GM12878 (cell line): ENCODE data around the gene TRAPPC3. TPM values are rescaled to one million over a fixed set of nuclear protein-coding genes. Genes with fewer than 3 reads are reported as not detected.
A peak's percentile ranks its signal among the peaks of the same experiment; 100 is the strongest.

Experiments
- ATAC-seq: fragments of 200-7000 bp; cut with Tn5 transposase; 3 replicates; pipeline ENCODE4 v1.9.1; 2020; ENCODE audit warnings: mild to moderate bottlenecking, moderate library complexity
- BruUV-seq: library from RNA; stranded (reverse); fragments of 400-500 nt; replicated peaks from 2 replicates; lab custom pipeline; 2021; lab: Mats Ljungman, UMichigan
- CTCF ChIA-PET: fragments of 300-600 bp; sonication (Branson Sonifier 250); formaldehyde crosslinking; extraction: SDS; loops from one replicate; lab custom pipeline; 2021; ENCODE audit warnings: inconsistent platforms; lab: Yijun Ruan, JAX
- POLR2A ChIA-PET: fragments of 350-600 bp; formaldehyde crosslinking; extraction: SDS; loops from one replicate; lab custom pipeline; 2021; ENCODE audit warnings: inconsistent platforms; lab: Charles Lee
- RAD21 ChIA-PET: fragments of 300-600 bp; sonication (Branson Sonifier 250); formaldehyde crosslinking; loops from one replicate; lab custom pipeline; 2023; ENCODE audit warnings: antibody characterized with exemption; ENCODE audit not compliant: unreplicated experiment; lab: Charles Lee
- SMC1A ChIA-PET: fragments of 300-600 bp; sonication (Branson Sonifier 250); formaldehyde crosslinking; loops from one replicate; lab custom pipeline; 2023; ENCODE audit not compliant: unreplicated experiment, uncharacterized antibody; lab: Charles Lee
- DNase-seq: peaks from one replicate; pipeline ENCODE4 v3.0.0-alpha.2; 2011; ENCODE audit warnings: low read depth, low spot score
- FAIRE-seq: peaks from 3 replicates; lab custom pipeline; 2011; peaks lifted over from hg19 to GRCh38; lab: Jason Lieb, UNC
- H2AFZ ChIP-seq: 2 replicates; pipeline ENCODE4 v1.6.0; 2011; ENCODE audit warnings: low read depth, low read length, control low read depth; ENCODE audit not compliant: control insufficient read depth
- H3K27ac ChIP-seq: 2 replicates; pipeline ENCODE4 v1.5.1; 2011; ENCODE audit warnings: control low read depth; ENCODE audit not compliant: control insufficient read depth, insufficient read depth
- H3K27me3 ChIP-seq, 2 experiments: replicated peaks in 1 of 2; 2 replicates each; pipeline versions ENCODE4 v1.6.0 to v1.6.1; 2011; ENCODE audit warnings: low read length in 1 of 2; ENCODE audit not compliant: control insufficient read depth in 2 of 2, insufficient read depth in 2 of 2
- H3K36me3 ChIP-seq, 2 experiments: 2 replicates each; pipeline ENCODE4 v1.5.1; 2011; ENCODE audit warnings: low read length in 1 of 2; ENCODE audit not compliant: control insufficient read depth in 2 of 2, insufficient read depth in 2 of 2
- H3K4me1 ChIP-seq: 2 replicates; pipeline ENCODE4 v1.6.1; 2011; ENCODE audit warnings: mild to moderate bottlenecking, low read length, moderate library complexity, mixed read lengths; ENCODE audit not compliant: control insufficient read depth, insufficient read depth
- H3K4me2 ChIP-seq: 2 replicates; pipeline ENCODE4 v1.6.0; 2011; ENCODE audit warnings: control low read depth; ENCODE audit not compliant: control insufficient read depth, insufficient read depth
- H3K4me3 ChIP-seq: fragments of 200-600 bp; sonication (generic); 2 replicates; pipeline ENCODE4 v1.5.1; 2016
- H3K79me2 ChIP-seq: 2 replicates; pipeline ENCODE4 v1.6.0; 2011; ENCODE audit warnings: low read length; ENCODE audit not compliant: control insufficient read depth, insufficient read depth
- H3K9ac ChIP-seq: 2 replicates; pipeline ENCODE4 v1.8.0; 2011; ENCODE audit warnings: low read length, control low read depth, mixed read lengths; ENCODE audit not compliant: control insufficient read depth, insufficient read depth
- H3K9me3 ChIP-seq: replicated peaks from 3 replicates; pipeline ENCODE4 v1.5.1; 2011; ENCODE audit warnings: mild to moderate bottlenecking, low read length; ENCODE audit not compliant: control insufficient read depth, insufficient read depth
- H4K20me1 ChIP-seq: 2 replicates; pipeline ENCODE4 v1.6.0; 2011; ENCODE audit not compliant: control insufficient read depth, insufficient read depth
- BMI1 ChIP-seq: fragments of 450-650 bp; IDR thresholded peaks from 2 replicates; pipeline ENCODE4 v1.6.1; 2016; ENCODE audit warnings: mild to moderate bottlenecking, moderate library complexity, borderline replicate concordance
- CREM ChIP-seq: IDR thresholded peaks from 2 replicates; pipeline ENCODE4 v1.6.1; 2014; ENCODE audit warnings: antibody characterized with exemption, low read depth
- EZH2 ChIP-seq: IDR thresholded peaks from 2 replicates; pipeline ENCODE4 v1.6.1; 2012; ENCODE audit warnings: low read depth, mild to moderate bottlenecking, control low read depth, inconsistent platforms, low read length, borderline replicate concordance; ENCODE audit not compliant: control insufficient read depth
- LARP7 ChIP-seq: fragments of 450-650 bp; IDR thresholded peaks from 2 replicates; pipeline ENCODE4 v1.6.1; 2017; ENCODE audit warnings: mild to moderate bottlenecking
- MYB ChIP-seq: fragments of 150-350 bp; IDR thresholded peaks from 2 replicates; pipeline ENCODE4 v1.6.1; 2014; ENCODE audit warnings: mild to moderate bottlenecking, low read depth, low read length, borderline replicate concordance
- POLR2AphosphoS2 ChIP-seq: IDR thresholded peaks from 2 replicates; pipeline ENCODE4 v1.6.1; 2011; ENCODE audit warnings: low read depth, mild to moderate bottlenecking, low read length, improper control_type of control experiment, moderate library complexity
- RB1 ChIP-seq: fragments of 450-650 bp; formaldehyde crosslinking; IDR thresholded peaks from 2 replicates; pipeline ENCODE4 v1.6.1; 2017; ENCODE audit warnings: mild to moderate bottlenecking, borderline replicate concordance
- SMAD1 ChIP-seq: fragments of 450-650 bp; IDR thresholded peaks from 2 replicates; pipeline ENCODE4 v1.6.1; 2018; ENCODE audit warnings: mild to moderate bottlenecking, low read depth; ENCODE audit not compliant: partially characterized antibody
- SMC3 ChIP-seq: IDR thresholded peaks from 2 replicates; pipeline ENCODE4 v1.6.1; 2011; ENCODE audit warnings: low read length, improper control_type of control experiment, borderline replicate concordance
- SREBF1 ChIP-seq: IDR thresholded peaks from 2 replicates; pipeline ENCODE4 v1.6.1; 2012; ENCODE audit warnings: mild to moderate bottlenecking, low read length
- WRNIP1 ChIP-seq: IDR thresholded peaks from 2 replicates; pipeline ENCODE4 v1.6.1; 2011; ENCODE audit warnings: low read depth, low read length, improper control_type of control experiment, borderline replicate concordance
- WGBS: methylation state at CpG from one replicate; pipeline ENCODE4 v1.1.6; 2016; ENCODE audit warnings: low lambda C conversion rate; ENCODE audit not compliant: insufficient replicate concordance, insufficient coverage; ENCODE audit errors: missing lambda C conversion rate; 5-methylcytosine and 5-hydroxymethylcytosine counted together
- in situ Hi-C: fragments of 300-500 bp; cut with MboI; formaldehyde crosslinking; loops from 9 replicates; pipeline ENCODE4 v1.14.3; 2018; ENCODE audit warnings: mixed read lengths
- intact Hi-C: fragments of 100-400 bp; cut with micrococcal nuclease; formaldehyde crosslinking; loops from one replicate; pipeline ENCODE4 v1.14.2; 2022; ENCODE audit not compliant: unreplicated experiment
- polyA plus RNA-seq, 11 experiments: library from polyadenylated mRNA; depleted of rRNA in 4 of 11; unstranded in 6 of 11; stranded (reverse) in 5 of 11; fragments of >200 nt; fragmentation: Nextera tagmentation in 4 of 11; fragmentation: Illumina TruSeq in 1 of 11; extraction: Ambion mirVana in 4 of 11; extraction: Trizol in 1 of 11; gene quantifications; 1 replicate in 1 of 11; 2 replicates in 10 of 11; pipeline versions ENCODE4 v1.2.1 to v1.2.3, GENCODE V29; 2011 to 2016; ENCODE audit warnings: inconsistent platforms in 2 of 11, missing spikeins in 2 of 11, low read depth in 1 of 11
- total RNA-seq, 4 experiments: library from RNA; depleted of rRNA in 3 of 4; stranded (reverse); fragments of >200 nt in 3 of 4; fragmentation: Illumina TruSeq in 1 of 4; extraction: Trizol in 1 of 4; gene quantifications; 2 replicates each; pipeline versions ENCODE4 v1.2.1 to v1.2.3, GENCODE V29; 2013 to 2021
- TF ChIP-seq, protein P1 (sequence below): IDR thresholded peaks from 2 replicates; pipeline ENCODE4 v1.6.1; 2012; ENCODE audit warnings: mild to moderate bottlenecking, low read depth, low read length
- TF ChIP-seq, protein P2 (sequence below): IDR thresholded peaks from 2 replicates; pipeline ENCODE4 v1.6.1; 2012; ENCODE audit warnings: low read depth, low read length, improper control_type of control experiment

The TRAPPC3 gene
- total and polyA plus RNA-seq, 10 of the 15 experiments (the other 5 are each of a cell fraction or from before 2014, with no cell fraction given), result 14.7 to 122 (median 70.5) TPM

DNA sequence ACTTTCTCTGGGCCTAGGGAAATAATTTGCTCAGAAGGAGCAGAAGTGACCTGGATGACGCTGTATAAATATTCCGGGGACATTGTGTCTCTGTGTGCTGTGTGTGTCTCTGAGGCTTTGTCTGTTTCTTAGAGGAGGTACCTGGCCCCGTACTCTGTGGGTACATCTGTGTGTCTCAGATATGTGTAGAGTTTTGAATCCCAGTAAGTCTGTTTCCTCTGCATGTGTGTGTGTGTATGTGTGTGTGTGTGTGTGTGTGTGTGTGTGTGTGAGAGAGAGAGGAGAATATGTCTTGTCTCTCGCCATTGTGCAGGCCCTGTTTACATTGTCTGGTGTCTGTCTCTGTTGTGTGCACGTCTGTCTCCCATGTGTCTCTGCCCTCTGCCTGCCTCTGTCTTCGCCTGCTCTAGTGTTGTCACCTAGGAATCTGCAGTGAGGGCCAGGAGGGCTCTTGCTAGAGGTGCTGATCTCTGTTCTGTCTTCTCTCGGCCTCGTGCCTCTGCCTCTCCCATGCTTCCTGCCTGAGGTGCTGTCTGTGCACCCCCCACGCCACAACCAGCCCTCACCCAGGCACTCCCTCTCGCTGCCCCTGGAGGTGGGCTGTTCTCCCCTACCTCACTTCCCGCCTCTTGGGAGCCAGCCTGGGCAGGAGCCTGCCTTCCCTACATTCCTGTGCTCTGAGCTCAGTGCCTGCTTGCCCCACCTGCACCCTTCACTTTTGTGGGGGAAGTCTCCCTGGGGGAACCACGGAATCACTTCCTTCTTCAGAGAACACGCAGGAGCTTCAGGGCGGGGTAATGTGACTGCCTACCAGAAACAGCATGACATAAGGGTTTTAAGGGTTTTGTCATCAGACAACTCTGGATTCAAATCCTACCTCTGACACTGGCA lies 12.6 kb upstream of the TRAPPC3 start (continued):
- TF ChIP-seq SMC3, result no peak
- TF ChIP-seq, protein P1, sequence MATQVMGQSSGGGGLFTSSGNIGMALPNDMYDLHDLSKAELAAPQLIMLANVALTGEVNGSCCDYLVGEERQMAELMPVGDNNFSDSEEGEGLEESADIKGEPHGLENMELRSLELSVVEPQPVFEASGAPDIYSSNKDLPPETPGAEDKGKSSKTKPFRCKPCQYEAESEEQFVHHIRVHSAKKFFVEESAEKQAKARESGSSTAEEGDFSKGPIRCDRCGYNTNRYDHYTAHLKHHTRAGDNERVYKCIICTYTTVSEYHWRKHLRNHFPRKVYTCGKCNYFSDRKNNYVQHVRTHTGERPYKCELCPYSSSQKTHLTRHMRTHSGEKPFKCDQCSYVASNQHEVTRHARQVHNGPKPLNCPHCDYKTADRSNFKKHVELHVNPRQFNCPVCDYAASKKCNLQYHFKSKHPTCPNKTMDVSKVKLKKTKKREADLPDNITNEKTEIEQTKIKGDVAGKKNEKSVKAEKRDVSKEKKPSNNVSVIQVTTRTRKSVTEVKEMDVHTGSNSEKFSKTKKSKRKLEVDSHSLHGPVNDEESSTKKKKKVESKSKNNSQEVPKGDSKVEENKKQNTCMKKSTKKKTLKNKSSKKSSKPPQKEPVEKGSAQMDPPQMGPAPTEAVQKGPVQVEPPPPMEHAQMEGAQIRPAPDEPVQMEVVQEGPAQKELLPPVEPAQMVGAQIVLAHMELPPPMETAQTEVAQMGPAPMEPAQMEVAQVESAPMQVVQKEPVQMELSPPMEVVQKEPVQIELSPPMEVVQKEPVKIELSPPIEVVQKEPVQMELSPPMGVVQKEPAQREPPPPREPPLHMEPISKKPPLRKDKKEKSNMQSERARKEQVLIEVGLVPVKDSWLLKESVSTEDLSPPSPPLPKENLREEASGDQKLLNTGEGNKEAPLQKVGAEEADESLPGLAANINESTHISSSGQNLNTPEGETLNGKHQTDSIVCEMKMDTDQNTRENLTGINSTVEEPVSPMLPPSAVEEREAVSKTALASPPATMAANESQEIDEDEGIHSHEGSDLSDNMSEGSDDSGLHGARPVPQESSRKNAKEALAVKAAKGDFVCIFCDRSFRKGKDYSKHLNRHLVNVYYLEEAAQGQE, result no peak
- no peak for TF ChIP-seq SREBF1
- TF ChIP-seq BMI1, result no peak
- TF ChIP-seq CREM, result peak; percentile 44

GRCh38 chr1:36160949-36161485 lies 11.7 kb upstream of the TRAPPC3 start:
- ATAC-seq, result peak; percentile 76
- ChIA-PET SMC1A (interaction anchor here (1.0 to 7.5 kb wide), 8 partner anchors 9 to 226 kb away, joined by 4 to 135 read pairs (median 6); partner anchors contain the start of genes SH3D21 and TRAPPC3), CTCF (interaction anchor here (0.8 to 7.3 kb wide), 15 partner anchors 9 to 289 kb away, joined by 3 to 136 read pairs (median 5); partner anchors contain the start of genes THRAP3 and TRAPPC3), RAD21 (interaction anchor here (0.7 to 6.3 kb wide), 8 partner anchors 10 to 251 kb away, joined by 3 to 146 read pairs (median 8); partner anchors contain the start of genes THRAP3 and TRAPPC3), POLR2A (interaction anchor here (1.0 to 5.4 kb wide), 10 partner anchors 8 to 1348 kb away, joined by 3 to 86 read pairs (median 4); partner anchors contain the start of genes THRAP3 and TRAPPC3)
- Histone ChIP-seq H3K27ac (peak overlapping the region; percentile 95), H3K4me1 (peaks cover 51% of the 10 kb centered on the region), H3K36me3 (peaks cover 0 to 8% of the 10 kb centered on the region in 2 experiments; a peak in 2 of 4 replicates), H2AFZ (peak overlapping the region; percentile 62), H3K4me2 (peak overlapping the region; percentile 70), H3K4me3 (peak overlapping the region; percentile 85), H4K20me1 (no peaks in the 10 kb centered on the region; the same call in 1 of the 2 replicates), H3K79me2 (peaks cover 94% of the 10 kb centered on the region), H3K27me3 (no peaks in the 10 kb centered on the region), H3K9ac (peak overlapping the region; percentile 89), H3K9me3 (no peaks in the 10 kb centered on the region)
- BruUV-seq, result no TSS peak
- in situ Hi-C loops, result no loop called here
- FAIRE-seq, result no peak
- DNase-seq, result no peak
- WGBS, result 29% methylated on average over 12 of the region's 12 CpGs
- intact Hi-C loops, result no loop called here
- TF ChIP-seq EZH2, result no peak
- peak; percentile 62; the same call in 1 of the 2 replicates for TF ChIP-seq LARP7
- no peak for TF ChIP-seq WRNIP1
- TF ChIP-seq, protein P2, sequence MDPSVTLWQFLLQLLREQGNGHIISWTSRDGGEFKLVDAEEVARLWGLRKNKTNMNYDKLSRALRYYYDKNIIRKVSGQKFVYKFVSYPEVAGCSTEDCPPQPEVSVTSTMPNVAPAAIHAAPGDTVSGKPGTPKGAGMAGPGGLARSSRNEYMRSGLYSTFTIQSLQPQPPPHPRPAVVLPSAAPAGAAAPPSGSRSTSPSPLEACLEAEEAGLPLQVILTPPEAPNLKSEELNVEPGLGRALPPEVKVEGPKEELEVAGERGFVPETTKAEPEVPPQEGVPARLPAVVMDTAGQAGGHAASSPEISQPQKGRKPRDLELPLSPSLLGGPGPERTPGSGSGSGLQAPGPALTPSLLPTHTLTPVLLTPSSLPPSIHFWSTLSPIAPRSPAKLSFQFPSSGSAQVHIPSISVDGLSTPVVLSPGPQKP, result 0 out of 2 replicates have a peak, but pooled peaks have one; percentile 19
- TF ChIP-seq POLR2AphosphoS2, result no peak; the same call in 1 of the 2 replicates
- 0 out of 2 replicates have a peak, but pooled peaks have one; percentile 59 for TF ChIP-seq RB1
- no peak for TF ChIP-seq SMAD1
- TF ChIP-seq MYB, result no peak
